ENCODE data around the gene SAMM50.

GRCh38 chr22:44000123-44000522 is 44.9 kb downstream of the SAMM50 start:
- no peak for TF ChIP-seq CTCF (IDR thresholded peaks at IDR 0.05)
- TF ChIP-seq POLR2A (IDR thresholded peaks at IDR 0.05), result no peak
